HEK293 (cell line): ENCODE results near the gene MLPH.

Experiments
- CTCF ChIA-PET: fragments of 350-600 bp; formaldehyde crosslinking; extraction: SDS; loops from one replicate; lab custom pipeline; 2021; ENCODE audit warnings: antibody characterized with exemption; lab: Yijun Ruan, JAX
- POLR2A ChIA-PET: fragments of 300-600 bp; formaldehyde crosslinking; extraction: SDS; loops from one replicate; lab custom pipeline; 2020; ENCODE audit warnings: antibody characterized with exemption, inconsistent platforms; lab: Yijun Ruan, JAX
- H3K27ac ChIP-seq: fragments of 200-500 bp; sonication (Bioruptor generic); 2 replicates; pipeline ENCODE4 v1.5.1; 2014; ENCODE audit warnings: low read depth, low read length, control low read depth, inconsistent platforms; ENCODE audit errors: extremely low read depth
- H3K36me3 ChIP-seq, 2 experiments: fragments of 200-500 bp in 1 of 2; sonication (Bioruptor generic) in 1 of 2; 1 replicate in 1 of 2; 2 replicates in 1 of 2; pipeline ENCODE4 v1.5.1; 2014 to 2017; ENCODE audit warnings: inconsistent platforms in 2 of 2, low read length in 2 of 2; ENCODE audit not compliant: control insufficient read depth in 2 of 2, insufficient read depth in 1 of 2
- H3K4me1 ChIP-seq: fragments of 200-500 bp; sonication (Bioruptor generic); 2 replicates; pipeline ENCODE4 v1.5.1; 2014; ENCODE audit warnings: mild to moderate bottlenecking, low read length, inconsistent platforms; ENCODE audit not compliant: control insufficient read depth, insufficient read depth
- H3K4me3 ChIP-seq: 2 replicates; pipeline ENCODE4 v1.5.1; 2011; ENCODE audit warnings: low read depth, mild to moderate bottlenecking, control low read depth, low read length, moderate library complexity
- H3K9me3 ChIP-seq: fragments of 200-500 bp; sonication (Bioruptor generic); 2 replicates; pipeline ENCODE4 v1.5.1; 2014; ENCODE audit warnings: low read depth, low read length, inconsistent platforms; ENCODE audit not compliant: control insufficient read depth, insufficient read depth
- ELK4 ChIP-seq: IDR thresholded peaks from 2 replicates; pipeline ENCODE4 v1.6.1; 2011; ENCODE audit warnings: mild to moderate bottlenecking, low read depth, low read length, borderline replicate concordance
- KLF16 ChIP-seq: fragments of 450-650 bp; formaldehyde crosslinking; IDR thresholded peaks from 2 replicates; pipeline ENCODE4 v1.5.1; 2017; ENCODE audit warnings: missing biosample characterization, missing genetic modification characterization
- KLF9 ChIP-seq: fragments of 450-650 bp; formaldehyde crosslinking; IDR thresholded peaks from 2 replicates; pipeline ENCODE4 v1.5.1; 2016; ENCODE audit warnings: missing biosample characterization, missing genetic modification characterization, low read depth
- SP7 ChIP-seq: fragments of 450-650 bp; formaldehyde crosslinking; IDR thresholded peaks from 2 replicates; pipeline ENCODE4 v1.5.1; 2016; ENCODE audit warnings: missing biosample characterization, missing genetic modification characterization
- ZFP3 ChIP-seq: fragments of 450-650 bp; formaldehyde crosslinking; IDR thresholded peaks from 2 replicates; pipeline ENCODE4 v1.5.1; 2016; ENCODE audit warnings: low read depth, missing biosample characterization, missing genetic modification characterization
- ZNF146 ChIP-seq: fragments of 450-650 bp; formaldehyde crosslinking; IDR thresholded peaks from 2 replicates; pipeline ENCODE4 v1.5.1; 2016; ENCODE audit warnings: missing biosample characterization, missing genetic modification characterization
- ZNF184 ChIP-seq: fragments of 450-650 bp; IDR thresholded peaks from 2 replicates; pipeline ENCODE4 v1.5.1; 2018; ENCODE audit warnings: missing biosample characterization, mild to moderate bottlenecking, missing genetic modification characterization
- ZNF248 ChIP-seq: fragments of 450-650 bp; formaldehyde crosslinking; IDR thresholded peaks from 2 replicates; pipeline ENCODE4 v1.5.1; 2017; ENCODE audit warnings: missing biosample characterization, missing genetic modification characterization
- ZNF266 ChIP-seq: fragments of 450-650 bp; formaldehyde crosslinking; IDR thresholded peaks from 2 replicates; pipeline ENCODE4 v1.5.1; 2016; ENCODE audit warnings: missing biosample characterization, missing genetic modification characterization, low read depth
- ZNF324 ChIP-seq: fragments of 450-650 bp; formaldehyde crosslinking; IDR thresholded peaks from 2 replicates; pipeline ENCODE4 v1.5.1; 2016; ENCODE audit warnings: missing biosample characterization, missing genetic modification characterization
- ZNF341 ChIP-seq: fragments of 450-650 bp; formaldehyde crosslinking; IDR thresholded peaks from 2 replicates; pipeline ENCODE4; 2016; ENCODE audit warnings: low read depth, missing biosample characterization, missing genetic modification characterization
- ZNF366 ChIP-seq: fragments of 450-650 bp; formaldehyde crosslinking; conservative IDR thresholded peaks from 2 replicates; pipeline ENCODE4 v1.5.1; 2016; ENCODE audit warnings: missing biosample characterization, missing genetic modification characterization
- ZNF404 ChIP-seq: fragments of 450-650 bp; formaldehyde crosslinking; IDR thresholded peaks from 2 replicates; pipeline ENCODE4 v1.5.1; 2017; ENCODE audit warnings: missing biosample characterization, missing genetic modification characterization
- ZNF433 ChIP-seq: fragments of 450-650 bp; formaldehyde crosslinking; IDR thresholded peaks from 2 replicates; pipeline ENCODE4 v1.5.1; 2016; ENCODE audit warnings: missing biosample characterization, missing genetic modification characterization, low read depth
- ZNF501 ChIP-seq: fragments of 450-650 bp; formaldehyde crosslinking; IDR thresholded peaks from 2 replicates; pipeline ENCODE4 v1.5.1; 2016; ENCODE audit warnings: missing biosample characterization, missing genetic modification characterization
- ZNF529 ChIP-seq: fragments of 450-650 bp; formaldehyde crosslinking; IDR thresholded peaks from 2 replicates; pipeline ENCODE4 v1.5.1; 2017; ENCODE audit warnings: missing genetic modification characterization, missing biosample characterization; ENCODE audit not compliant: insufficient replicate concordance
- ZNF561 ChIP-seq: fragments of 450-650 bp; IDR thresholded peaks from 2 replicates; pipeline ENCODE4 v1.5.1; 2018; ENCODE audit warnings: missing biosample characterization, missing genetic modification characterization, borderline replicate concordance
- ZNF571 ChIP-seq: fragments of 450-650 bp; formaldehyde crosslinking; IDR thresholded peaks from 2 replicates; pipeline ENCODE4 v1.5.0; 2017; ENCODE audit warnings: missing biosample characterization, missing genetic modification characterization
- ZNF580 ChIP-seq: fragments of 450-650 bp; formaldehyde crosslinking; IDR thresholded peaks from 2 replicates; pipeline ENCODE4 v1.5.1; 2016; ENCODE audit warnings: missing biosample characterization, missing genetic modification characterization
- ZNF585B ChIP-seq: fragments of 450-650 bp; formaldehyde crosslinking; IDR thresholded peaks from 2 replicates; pipeline ENCODE4 v1.5.1; 2016; ENCODE audit warnings: missing biosample characterization, missing genetic modification characterization
- ZNF624 ChIP-seq: fragments of 450-650 bp; formaldehyde crosslinking; IDR thresholded peaks from 2 replicates; pipeline ENCODE4 v1.5.1; 2017; ENCODE audit warnings: missing biosample characterization, missing genetic modification characterization
- ZNF629 ChIP-seq: fragments of 450-650 bp; formaldehyde crosslinking; IDR thresholded peaks from 2 replicates; pipeline ENCODE4 v1.5.1; 2017; ENCODE audit warnings: missing biosample characterization, missing genetic modification characterization
- ZNF658 ChIP-seq: fragments of 450-650 bp; formaldehyde crosslinking; IDR thresholded peaks from 2 replicates; pipeline ENCODE4; 2016; ENCODE audit warnings: missing biosample characterization, missing genetic modification characterization
- ZNF670 ChIP-seq: fragments of 450-650 bp; formaldehyde crosslinking; IDR thresholded peaks from 2 replicates; pipeline ENCODE4 v1.5.1; 2016; ENCODE audit warnings: missing biosample characterization, missing genetic modification characterization, low read depth
- ZNF785 ChIP-seq: fragments of 450-650 bp; formaldehyde crosslinking; IDR thresholded peaks from 2 replicates; pipeline ENCODE4 v1.5.1; 2016; ENCODE audit warnings: missing biosample characterization, missing genetic modification characterization
- ZXDB ChIP-seq: fragments of 450-650 bp; formaldehyde crosslinking; IDR thresholded peaks from 2 replicates; pipeline ENCODE4 v1.5.1; 2016; ENCODE audit warnings: missing biosample characterization, missing genetic modification characterization
- TF ChIP-seq, protein P1 (sequence below): fragments of 450-650 bp; formaldehyde crosslinking; optimal IDR thresholded peaks from 2 replicates; pipeline ENCODE3; 2016; ENCODE audit warnings: missing biosample characterization, mild to moderate bottlenecking, missing genetic modification characterization
- TF ChIP-seq, protein P2 (sequence below): fragments of 450-650 bp; formaldehyde crosslinking; IDR thresholded peaks from 2 replicates; pipeline ENCODE4 v1.5.1; 2017; ENCODE audit warnings: missing biosample characterization, mild to moderate bottlenecking, missing genetic modification characterization, moderate library complexity
- TF ChIP-seq, protein P3 (sequence below): fragments of 450-650 bp; formaldehyde crosslinking; IDR thresholded peaks from 2 replicates; pipeline ENCODE4 v1.5.1; 2016; ENCODE audit warnings: missing biosample characterization, missing genetic modification characterization

Gene MLPH

GRCh38 chr2:237497009-237497837, 10.2 kb downstream of the MLPH start (continued):
- no peak for TF ChIP-seq ZNF571 (tag by site-specific recombination)
- no peak for TF ChIP-seq ZNF561 (tag by site-specific recombination)
- no peak for TF ChIP-seq ZNF184 (tag by site-specific recombination)
- no peak for TF ChIP-seq ZFP3 (tag by site-specific recombination)
- no peak for TF ChIP-seq ZNF366 (tag by site-specific recombination)
- no peak for TF ChIP-seq ZNF658 (tag by site-specific recombination)

DNA sequence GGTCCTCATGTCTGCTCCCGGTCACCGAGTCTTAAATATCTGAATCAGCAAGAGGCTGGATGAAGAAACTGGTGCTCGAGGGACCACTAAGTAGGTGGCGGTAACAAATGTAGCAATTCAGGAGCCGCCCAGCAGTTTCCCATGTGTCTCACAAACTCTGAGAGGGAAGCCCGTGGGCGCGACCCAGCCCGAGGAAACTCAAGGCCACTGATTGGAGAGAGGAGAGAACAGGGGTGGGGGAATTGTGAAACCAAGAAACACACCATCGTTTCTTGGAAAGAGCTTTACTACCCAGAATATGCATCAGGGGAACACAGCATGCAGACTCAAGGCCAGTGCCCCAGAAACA, 10.8 kb downstream of the MLPH start:
- Histone ChIP-seq H3K4me3 (no peak overlapping the region), H3K4me1 (no peaks in the 10 kb centered on the region), H3K36me3 (no peaks in the 10 kb centered on the region), H3K27ac (no peak overlapping the region), H3K9me3 (no peaks in the 10 kb centered on the region)
- ChIA-PET POLR2A (interaction anchor here (1.2 kb wide), 1 partner anchor 15 kb away, joined by 3 read pairs; no protein-coding TSS in a partner anchor), CTCF (interaction anchor here (0.7 to 1.4 kb wide), 3 partner anchors 10 to 74 kb away, joined by 3 to 4 read pairs (median 3); no protein-coding TSS in a partner anchor)
- TF ChIP-seq ZNF585B (tag by site-specific recombination) (no peak), ZNF341 (tag by site-specific recombination) (no peak), ZNF266 (tag by site-specific recombination) (no peak), ZNF624 (tag by site-specific recombination) (no peak), KLF9 (tag by site-specific recombination) (no peak), ZNF629 (no peak), ZNF146 (tag by site-specific recombination) (no peak), KLF16 (tag by site-specific recombination) (no peak), ZNF248 (no peak), ZNF501 (tag by site-specific recombination) (no peak), ZNF324 (tag by site-specific recombination) (no peak), ZNF670 (tag by site-specific recombination) (no peak)
- TF ChIP-seq, protein P1, sequence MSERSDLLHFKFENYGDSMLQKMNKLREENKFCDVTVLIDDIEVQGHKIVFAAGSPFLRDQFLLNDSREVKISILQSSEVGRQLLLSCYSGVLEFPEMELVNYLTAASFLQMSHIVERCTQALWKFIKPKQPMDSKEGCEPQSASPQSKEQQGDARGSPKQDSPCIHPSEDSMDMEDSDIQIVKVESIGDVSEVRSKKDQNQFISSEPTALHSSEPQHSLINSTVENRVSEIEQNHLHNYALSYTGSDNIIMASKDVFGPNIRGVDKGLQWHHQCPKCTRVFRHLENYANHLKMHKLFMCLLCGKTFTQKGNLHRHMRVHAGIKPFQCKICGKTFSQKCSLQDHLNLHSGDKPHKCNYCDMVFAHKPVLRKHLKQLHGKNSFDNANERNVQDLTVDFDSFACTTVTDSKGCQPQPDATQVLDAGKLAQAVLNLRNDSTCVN (tag by site-specific recombination): no peak

GRCh38 chr2:237498341-237498740, 11.3 kb downstream of the MLPH start:
- Histone ChIP-seq H3K27ac (no peak overlapping the region), H3K36me3 (no peaks in the 10 kb centered on the region), H3K4me1 (no peaks in the 10 kb centered on the region), H3K4me3 (no peak overlapping the region), H3K9me3 (no peaks in the 10 kb centered on the region)
- POLR2A ChIA-PET: no interaction called here
- CTCF ChIA-PET: interaction anchor here (0.7 to 1.4 kb wide), 3 partner anchors 11 to 74 kb away, joined by 3 to 4 read pairs (median 3); no protein-coding TSS in a partner anchor
- TF ChIP-seq ELK4 (no peak), ZNF580 (no peak), ZNF433 (no peak), ZNF785 (tag by site-specific recombination) (no peak), SP7 (tag by site-specific recombination) (no peak), ZNF529 (tag by site-specific recombination) (no peak), ZNF404 (no peak), ZFP3 (tag by site-specific recombination) (no peak), ZXDB (tag by site-specific recombination) (no peak)
- TF ChIP-seq, protein P2, sequence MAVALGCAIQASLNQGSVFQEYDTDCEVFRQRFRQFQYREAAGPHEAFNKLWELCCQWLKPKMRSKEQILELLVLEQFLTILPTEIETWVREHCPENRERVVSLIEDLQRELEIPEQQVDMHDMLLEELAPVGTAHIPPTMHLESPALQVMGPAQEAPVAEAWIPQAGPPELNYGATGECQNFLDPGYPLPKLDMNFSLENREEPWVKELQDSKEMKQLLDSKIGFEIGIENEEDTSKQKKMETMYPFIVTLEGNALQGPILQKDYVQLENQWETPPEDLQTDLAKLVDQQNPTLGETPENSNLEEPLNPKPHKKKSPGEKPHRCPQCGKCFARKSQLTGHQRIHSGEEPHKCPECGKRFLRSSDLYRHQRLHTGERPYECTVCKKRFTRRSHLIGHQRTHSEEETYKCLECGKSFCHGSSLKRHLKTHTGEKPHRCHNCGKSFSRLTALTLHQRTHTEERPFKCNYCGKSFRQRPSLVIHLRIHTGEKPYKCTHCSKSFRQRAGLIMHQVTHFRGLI (tag by site-specific recombination): no peak
- TF ChIP-seq, protein P3, sequence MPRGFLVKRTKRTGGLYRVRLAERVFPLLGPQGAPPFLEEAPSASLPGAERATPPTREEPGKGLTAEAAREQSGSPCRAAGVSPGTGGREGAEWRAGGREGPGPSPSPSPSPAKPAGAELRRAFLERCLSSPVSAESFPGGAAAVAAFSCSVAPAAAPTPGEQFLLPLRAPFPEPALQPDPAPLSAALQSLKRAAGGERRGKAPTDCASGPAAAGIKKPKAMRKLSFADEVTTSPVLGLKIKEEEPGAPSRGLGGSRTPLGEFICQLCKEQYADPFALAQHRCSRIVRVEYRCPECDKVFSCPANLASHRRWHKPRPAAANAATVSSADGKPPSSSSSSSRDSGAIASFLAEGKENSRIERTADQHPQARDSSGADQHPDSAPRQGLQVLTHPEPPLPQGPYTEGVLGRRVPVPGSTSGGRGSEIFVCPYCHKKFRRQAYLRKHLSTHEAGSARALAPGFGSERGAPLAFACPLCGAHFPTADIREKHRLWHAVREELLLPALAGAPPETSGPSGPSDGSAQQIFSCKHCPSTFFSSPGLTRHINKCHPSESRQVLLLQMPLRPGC (tag by site-specific recombination): no peak
